Right lobe of liver (tissue), 4 donors: ENCODE data around the gene AGPS.

Experiments used
- CTCF ChIP-seq, 4 donors: fragments of 200-600 bp in 3 of 4; fragments of 450-650 bp in 1 of 4; IDR thresholded peaks; one replicate each; pipeline versions ENCODE4 v1.5.1 to v1.8.0; 2016 to 2022; ENCODE audit warnings: antibody characterized with exemption in 4 of 4, mild to moderate bottlenecking in 2 of 4
- POLR2A ChIP-seq: fragments of 450-650 bp; IDR thresholded peaks from one replicate; pipeline ENCODE4 v1.6.1; 2017; ENCODE audit warnings: antibody characterized with exemption, mild to moderate bottlenecking
- donor health status: DM: no; HTN: no; CAD: no.
- donor health status: DM: no; HTN: no; CAD: no.
- donor health status: DM: no; HTN: yes; CAD: no.

GRCh38 chr2:177380181-177380580, 12.4 kb upstream of the AGPS start:
- TF ChIP-seq POLR2A (no peak), CTCF (IDR thresholded peaks at IDR 0.05) (no peak)
